NK-92 (cell line): ENCODE measurements around the gene CACNA1C.

Experiments
- DNase-seq: peaks from one replicate; lab custom pipeline; 2025; ENCODE audit not compliant: unreplicated experiment; lab: John Stamatoyannopoulos, UW

The CACNA1C gene

GRCh38 chr12:2034633-2035430, 18.0 kb upstream of the CACNA1C start:
- DNase-seq, result no peak

GRCh38 chr12:2035431-2036055, 17.2 kb upstream of the CACNA1C start:
- DNase-seq, result no peak

- DNase-seq, result no peak
Observed at GRCh38 chr12:2039034-2039433, 13.8 kb upstream of the CACNA1C start.

- no peak for DNase-seq
Observed at GRCh38 chr12:2043054-2043453, 9.7 kb upstream of the CACNA1C start.

- DNase-seq, result no peak
Observed at GRCh38 chr12:2044165-2044564, 8.6 kb upstream of the CACNA1C start.

- DNase-seq, result no peak
Observed at GRCh38 chr12:2046957-2047356, 5.8 kb upstream of the CACNA1C start.

- no peak for DNase-seq
Observed at GRCh38 chr12:2047752-2048151, 5.0 kb upstream of the CACNA1C start.

GRCh38 chr12:2049604-2050540, 2.9 kb upstream of the CACNA1C start:
- no peak for DNase-seq

GRCh38 chr12:2051700-2052621, 826 bp upstream of the CACNA1C start:
- no peak for DNase-seq

GRCh38 chr12:2053691-2054090, 904 bp downstream of the CACNA1C start:
- no peak for DNase-seq

- no peak for DNase-seq
Observed at GRCh38 chr12:2054091-2055018, 1.6 kb downstream of the CACNA1C start.

GRCh38 chr12:2057041-2057794, 4.4 kb downstream of the CACNA1C start:
- DNase-seq, result no peak

GRCh38 chr12:2057795-2058408, 5.1 kb downstream of the CACNA1C start:
- no peak for DNase-seq

GRCh38 chr12:2058837-2059236, 6.0 kb downstream of the CACNA1C start:
- DNase-seq, result no peak

GRCh38 chr12:2061402-2061801, 8.6 kb downstream of the CACNA1C start:
- no peak for DNase-seq

GRCh38 chr12:2064071-2064507, 11.3 kb downstream of the CACNA1C start:
- DNase-seq, result no peak

GRCh38 chr12:2068653-2069052, 15.9 kb downstream of the CACNA1C start:
- DNase-seq, result no peak

GRCh38 chr12:2070440-2071045, 17.8 kb downstream of the CACNA1C start:
- no peak for DNase-seq
